Left lung (tissue), 10 donors: ENCODE results near the gene PARVG. TPM values are rescaled to one million over a fixed set of nuclear protein-coding genes. Genes with fewer than 3 reads are reported as not detected.
A peak's percentile ranks its signal among the peaks of the same experiment; 100 is the strongest.

ENCODE experiments used
- ATAC-seq: fragments of 200-7000 bp; cut with Tn5 transposase; one replicate; pipeline ENCODE4 v1.9.1; 2020; ENCODE audit warnings: moderate library complexity
- DNase-seq, 4 donors: peaks; one replicate each; pipeline ENCODE4 v3.0.0-alpha.2; 2013 to 2020
- H3K27ac ChIP-seq, 2 donors: fragments of 200-600 bp; sonication (generic) in 1 of 2; one replicate each; pipeline versions ENCODE4 v1.5.0 to v1.8.0; 2020 to 2021
- H3K27me3 ChIP-seq, 2 donors: fragments of 200-600 bp; sonication (generic) in 1 of 2; one replicate each; pipeline versions ENCODE4 v1.5.0 to v1.8.0; 2020 to 2021
- H3K36me3 ChIP-seq, 2 donors: fragments of 200-600 bp; sonication (generic) in 1 of 2; one replicate each; pipeline versions ENCODE4 v1.5.0 to v1.8.0; 2020 to 2021
- H3K4me1 ChIP-seq, 2 donors: fragments of 200-600 bp; one replicate each; pipeline ENCODE4 v1.8.0; 2021
- H3K4me3 ChIP-seq, 2 donors: fragments of 200-600 bp; sonication (generic) in 1 of 2; one replicate each; pipeline versions ENCODE4 v1.5.0 to v1.8.0; 2020 to 2021; ENCODE audit warnings: mild to moderate bottlenecking in 1 of 2
- H3K9me3 ChIP-seq, 2 donors: fragments of 200-600 bp; sonication (generic) in 1 of 2; one replicate each; pipeline versions ENCODE4 v1.5.0 to v1.8.0; 2020 to 2021
- intact Hi-C, 2 donors: fragments of 100-400 bp; cut with DNase I; formaldehyde crosslinking; loops; one replicate each; pipeline versions ENCODE4 v1.11.2 to v1.14.2; 2022
- polyA plus RNA-seq, 6 donors: library from polyadenylated mRNA; unstranded; fragments of 120-200 nt; gene quantifications; one replicate each; pipeline ENCODE4 v1.2.1, GENCODE V29; 2013; ENCODE audit not compliant: insufficient read length in 6 of 6
- total RNA-seq, 2 donors: library from RNA; stranded (reverse); fragmentation: NEBNext Ultra II Directional; extraction: Animal tissue kit (Norgen Biotek cat#: 25700); gene quantifications; one replicate each; pipeline ENCODE4 v1.2.1, GENCODE V29; 2021
- TF ChIP-seq, protein P1 (sequence below), 2 donors: fragments of 200-600 bp; sonication (generic) in 1 of 2; IDR thresholded peaks; one replicate each; pipeline versions ENCODE4 v1.5.0 to v1.8.0; 2021; ENCODE audit warnings: antibody characterized with exemption in 2 of 2
- donor health status: DM: no; HTN: yes; CAD: no.
- donor health status: DM: no; HTN: no; CAD: no.

Gene PARVG
- total and polyA plus RNA-seq, 8 donors, result 3.0 to 57.9 (median 3.5) TPM

DNA sequence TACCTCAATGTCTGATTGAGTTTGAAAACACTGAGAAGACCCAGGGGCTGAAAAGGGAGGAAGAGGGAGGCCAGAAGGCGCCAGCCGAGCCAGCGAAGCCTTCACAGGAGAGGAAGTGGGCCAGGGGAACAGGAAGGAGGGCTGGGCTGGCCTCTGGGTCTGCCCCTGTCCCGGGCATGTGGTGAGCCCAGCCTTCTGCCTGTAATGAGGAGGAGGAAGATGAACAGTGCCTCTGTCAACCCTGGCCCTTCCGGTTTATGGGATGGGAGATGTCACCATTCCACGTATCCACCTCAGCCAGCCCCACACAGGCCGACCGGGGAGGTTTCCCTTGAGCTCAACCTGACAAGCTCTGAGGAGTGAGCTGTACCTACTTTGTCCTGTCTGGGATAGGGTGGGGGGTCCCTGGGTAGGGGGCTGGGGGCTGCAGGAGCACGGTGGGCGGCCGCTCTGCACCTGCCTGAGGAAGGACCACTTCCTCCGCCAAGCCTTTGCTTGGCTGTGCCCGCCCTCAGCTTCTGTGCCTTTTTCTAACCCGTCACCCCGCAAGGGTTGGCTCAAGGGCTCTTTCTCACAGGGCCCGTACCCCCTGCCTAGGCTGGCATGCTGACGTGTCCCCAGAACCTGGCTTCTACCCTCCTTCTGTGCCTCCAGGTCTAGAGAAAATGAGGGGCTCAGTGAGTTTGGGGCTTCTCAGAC, 2.0 kb downstream of the PARVG start:
- DNase-seq, result peak in 2 of 4 donors; percentile 84 to 94
- intact Hi-C loops, result no loop called here
- Histone ChIP-seq H3K9me3 (no peaks in the 10 kb centered on the region), H3K36me3 (peaks cover 0 to 27% of the 10 kb centered on the region in 2 donors), H3K4me3 (peak overlapping the region in 1 of 2 donors; percentile 56), H3K27me3 (peaks cover 0 to 30% of the 10 kb centered on the region in 2 donors), H3K27ac (peak overlapping the region; percentile 82 to 93), H3K4me1 (peaks cover 0 to 28% of the 10 kb centered on the region in 2 donors)
- ATAC-seq, result peak; percentile 85
- TF ChIP-seq, protein P1, sequence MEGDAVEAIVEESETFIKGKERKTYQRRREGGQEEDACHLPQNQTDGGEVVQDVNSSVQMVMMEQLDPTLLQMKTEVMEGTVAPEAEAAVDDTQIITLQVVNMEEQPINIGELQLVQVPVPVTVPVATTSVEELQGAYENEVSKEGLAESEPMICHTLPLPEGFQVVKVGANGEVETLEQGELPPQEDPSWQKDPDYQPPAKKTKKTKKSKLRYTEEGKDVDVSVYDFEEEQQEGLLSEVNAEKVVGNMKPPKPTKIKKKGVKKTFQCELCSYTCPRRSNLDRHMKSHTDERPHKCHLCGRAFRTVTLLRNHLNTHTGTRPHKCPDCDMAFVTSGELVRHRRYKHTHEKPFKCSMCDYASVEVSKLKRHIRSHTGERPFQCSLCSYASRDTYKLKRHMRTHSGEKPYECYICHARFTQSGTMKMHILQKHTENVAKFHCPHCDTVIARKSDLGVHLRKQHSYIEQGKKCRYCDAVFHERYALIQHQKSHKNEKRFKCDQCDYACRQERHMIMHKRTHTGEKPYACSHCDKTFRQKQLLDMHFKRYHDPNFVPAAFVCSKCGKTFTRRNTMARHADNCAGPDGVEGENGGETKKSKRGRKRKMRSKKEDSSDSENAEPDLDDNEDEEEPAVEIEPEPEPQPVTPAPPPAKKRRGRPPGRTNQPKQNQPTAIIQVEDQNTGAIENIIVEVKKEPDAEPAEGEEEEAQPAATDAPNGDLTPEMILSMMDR (IDR thresholded peaks at IDR 0.05), result no peak

DNA sequence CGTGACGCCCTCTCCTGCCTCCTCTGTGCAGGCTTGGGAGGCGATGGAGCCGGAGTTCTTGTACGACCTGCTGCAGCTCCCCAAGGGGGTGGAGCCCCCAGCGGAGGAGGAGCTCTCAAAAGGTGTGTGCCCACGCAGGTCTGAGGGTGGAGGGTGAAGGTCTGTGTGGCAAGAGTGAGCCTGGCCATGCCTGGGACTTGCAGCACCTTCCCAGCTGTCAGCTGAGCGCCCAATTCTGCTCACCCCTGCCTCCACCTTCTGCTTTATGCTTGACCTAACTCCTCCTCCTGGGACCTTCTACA, 2.5 kb downstream of the PARVG start:
- TF ChIP-seq, protein P1 (IDR thresholded peaks at IDR 0.05), result no peak
- peaks cover 0 to 27% of the 10 kb centered on the region in 2 donors for H3K36me3 ChIP-seq
- peak overlapping the region in 1 of 2 donors; percentile 56 for H3K4me3 ChIP-seq
- peaks cover 0 to 33% of the 10 kb centered on the region in 2 donors for H3K27me3 ChIP-seq
- ATAC-seq, result no peak
- H3K27ac ChIP-seq, result peak overlapping the region in 1 of 2 donors; percentile 93
- no peaks in the 10 kb centered on the region for H3K9me3 ChIP-seq
- H3K4me1 ChIP-seq, result peaks cover 0 to 28% of the 10 kb centered on the region in 2 donors
- DNase-seq, result peak in 1 of 4 donors; percentile 58
- intact Hi-C loops, result no loop called here

DNA sequence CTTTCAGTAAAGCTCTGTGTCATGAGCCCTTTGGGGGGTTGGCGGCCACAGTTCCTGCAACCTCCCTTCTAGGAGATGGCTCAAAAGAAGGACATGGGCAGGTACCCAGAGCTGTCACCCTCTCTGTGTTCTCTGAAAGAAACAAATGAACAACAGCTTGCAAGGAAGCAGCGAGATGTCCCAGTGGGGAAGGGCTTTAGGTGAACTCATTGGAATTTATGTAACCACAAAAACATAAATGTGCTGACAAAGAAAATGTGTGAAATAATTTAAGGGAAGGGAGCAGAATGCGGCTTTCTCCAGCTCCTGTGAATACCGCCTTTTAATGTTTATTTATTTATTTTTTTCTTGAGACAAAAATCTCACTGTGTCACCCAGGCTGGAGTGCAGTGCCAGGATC, 3.3 kb downstream of the PARVG start:
- TF ChIP-seq, protein P1 (IDR thresholded peaks at IDR 0.05), result no peak
- no peaks in the 10 kb centered on the region for H3K9me3 ChIP-seq
- DNase-seq (no peak), ATAC-seq (no peak)
- peaks cover 0 to 32% of the 10 kb centered on the region in 2 donors for H3K36me3 ChIP-seq
- no peak overlapping the region for H3K27ac ChIP-seq
- no peak overlapping the region for H3K4me3 ChIP-seq
- H3K27me3 ChIP-seq, result peaks cover 0 to 35% of the 10 kb centered on the region in 2 donors
- H3K4me1 ChIP-seq, result peaks cover 0 to 28% of the 10 kb centered on the region in 2 donors
- intact Hi-C loops, result no loop called here

DNA sequence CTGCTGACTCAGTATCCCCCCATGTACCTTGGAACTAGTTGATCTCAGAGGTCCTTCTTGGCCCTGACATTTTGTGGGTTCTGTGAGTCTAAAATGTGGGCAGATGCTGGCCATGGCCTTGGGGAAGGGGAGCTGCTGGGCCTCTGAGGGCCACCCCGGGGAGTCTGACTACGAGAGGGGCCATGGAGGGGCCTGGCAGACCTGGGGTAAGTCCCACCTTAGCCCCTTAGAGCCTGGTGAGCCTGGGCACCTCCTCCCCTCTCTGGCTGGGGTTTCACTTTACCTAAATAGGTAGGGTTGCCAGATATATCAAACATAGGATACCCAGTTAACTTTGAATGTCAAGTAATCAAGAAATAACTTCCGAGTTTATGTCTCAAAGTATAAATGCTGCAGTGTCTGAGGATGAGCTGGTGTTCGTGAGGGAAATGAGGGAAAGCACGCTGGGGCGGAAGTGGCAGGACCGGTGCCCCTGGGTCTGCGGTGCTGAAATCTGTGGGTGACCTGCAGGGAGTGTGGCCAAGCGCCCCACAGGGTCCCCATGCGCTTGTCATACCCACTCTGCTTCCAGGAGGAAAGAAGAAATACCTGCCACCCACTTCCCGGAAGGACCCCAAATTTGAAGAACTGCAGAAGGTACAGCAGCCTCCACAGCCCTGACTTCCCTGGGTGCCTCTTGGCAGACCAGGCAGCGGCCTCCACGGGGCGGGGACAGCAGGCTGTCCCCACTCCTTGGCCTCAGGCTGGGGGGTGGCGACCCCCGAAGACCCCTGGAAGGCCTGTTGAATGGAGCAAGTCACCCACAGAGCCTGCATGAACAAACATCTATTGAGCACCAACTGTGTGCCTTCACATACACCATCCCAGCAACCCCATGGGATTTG, 4.8 kb downstream of the PARVG start:
- Histone ChIP-seq H3K36me3 (peaks cover 0 to 34% of the 10 kb centered on the region in 2 donors), H3K4me1 (peaks cover 0 to 18% of the 10 kb centered on the region in 2 donors), H3K4me3 (no peak overlapping the region), H3K9me3 (no peaks in the 10 kb centered on the region), H3K27me3 (peaks cover 0 to 35% of the 10 kb centered on the region in 2 donors), H3K27ac (no peak overlapping the region)
- intact Hi-C loops, result no loop called here
- DNase-seq (peak in 1 of 4 donors; percentile 18), ATAC-seq (no peak)
- TF ChIP-seq, protein P1 (IDR thresholded peaks at IDR 0.05), result no peak

DNA sequence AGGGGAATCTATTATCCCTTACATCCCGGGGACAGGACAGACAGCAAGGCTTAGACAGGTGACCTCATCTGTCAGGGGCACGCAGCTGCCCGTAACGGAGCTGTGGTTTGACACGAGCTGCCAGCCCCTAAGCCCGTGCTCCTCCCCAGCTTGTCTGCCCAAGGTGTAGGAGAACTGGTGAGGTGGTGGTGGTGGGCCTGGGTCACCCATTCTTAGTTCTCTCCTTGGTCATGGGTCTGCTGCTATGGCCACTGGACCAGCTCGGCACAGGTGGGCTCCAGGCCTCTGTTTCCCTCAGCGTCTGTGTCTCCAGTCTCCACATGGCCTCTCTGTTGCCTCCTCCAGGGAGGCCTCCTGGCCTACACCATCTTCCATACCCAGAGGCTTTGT, 5.4 kb downstream of the PARVG start:
- H3K36me3 ChIP-seq, result peaks cover 0 to 34% of the 10 kb centered on the region in 2 donors
- no peaks in the 10 kb centered on the region for H3K9me3 ChIP-seq
- no peak overlapping the region for H3K27ac ChIP-seq
- no peak overlapping the region for H3K4me3 ChIP-seq
- TF ChIP-seq, protein P1 (IDR thresholded peaks at IDR 0.05), result no peak
- H3K4me1 ChIP-seq, result peaks cover 0 to 18% of the 10 kb centered on the region in 2 donors
- peaks cover 0 to 33% of the 10 kb centered on the region in 2 donors for H3K27me3 ChIP-seq
- DNase-seq, result no peak
- ATAC-seq, result no peak
- intact Hi-C loops, result no loop called here
